ENCODE measurements around the gene PAXX.

DNA sequence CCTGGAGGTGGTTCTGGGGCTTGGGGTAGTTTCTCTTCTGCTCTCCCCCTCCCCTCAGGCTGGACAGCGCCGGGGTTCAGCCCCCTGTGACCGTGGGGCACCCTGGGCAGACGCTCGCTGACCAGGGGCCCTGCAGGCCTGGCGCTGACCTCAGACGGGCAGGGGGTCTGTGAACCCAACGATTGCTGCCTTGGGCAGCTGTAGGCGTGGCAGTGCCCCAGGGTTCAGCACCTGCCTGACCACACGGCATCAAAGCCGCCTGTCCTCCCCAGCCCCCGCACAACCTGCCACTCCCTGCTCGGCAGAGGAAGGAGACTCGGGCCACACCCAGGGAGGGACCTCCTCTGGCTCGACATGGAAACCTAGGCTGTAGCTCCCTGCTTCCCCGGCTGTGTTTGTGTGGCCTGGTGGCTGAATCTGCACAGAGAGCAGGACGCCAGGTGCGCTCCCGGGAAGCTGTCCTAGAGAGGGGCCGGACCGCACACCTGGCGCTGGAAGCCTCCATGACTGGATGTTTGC, 28.0 kb upstream of the PAXX start:
- no peak for TF ChIP-seq POLR2A (IDR thresholded peaks at IDR 0.05; ENCODE audit: low read length)
- TF ChIP-seq GATA1 (IDR thresholded peaks at IDR 0.05; ENCODE audit: low read depth, low read length): no peak
